WI38 (cell line): ENCODE results near the gene C2CD4A.

Experiments used
- H3K4me3 ChIP-seq: 2 replicates; pipeline ENCODE4 v1.5.1; 2011; ENCODE audit warnings: low read depth, mild to moderate bottlenecking, control low read depth, low read length
- CTCF ChIP-seq: IDR thresholded peaks from 2 replicates; pipeline ENCODE4 v1.5.1; 2012; ENCODE audit warnings: low read depth, mild to moderate bottlenecking, control low read depth, low read length

The C2CD4A gene

GRCh38 chr15:62109437-62109836, 42.7 kb downstream of the C2CD4A start:
- TF ChIP-seq CTCF, result no peak
- no peak overlapping the region for H3K4me3 ChIP-seq

GRCh38 chr15:62109982-62110851, 43.4 kb downstream of the C2CD4A start:
- TF ChIP-seq CTCF, result no peak
- H3K4me3 ChIP-seq, result no peak overlapping the region

GRCh38 chr15:62112081-62112480, 45.3 kb downstream of the C2CD4A start:
- TF ChIP-seq CTCF, result no peak
- no peak overlapping the region for H3K4me3 ChIP-seq

GRCh38 chr15:62112616-62113593, 46.1 kb downstream of the C2CD4A start:
- TF ChIP-seq CTCF, result no peak
- H3K4me3 ChIP-seq, result no peak overlapping the region

- no peak for TF ChIP-seq CTCF
These were observed 49.1 kb downstream of the C2CD4A start for GRCh38 chr15:62115847-62116246.

GRCh38 chr15:62118520-62119226, 51.9 kb downstream of the C2CD4A start:
- no peak for TF ChIP-seq CTCF
- H3K4me3 ChIP-seq, result peak overlapping the region; percentile 38

More at GRCh38 chr15:62115847-62116246, 49.1 kb downstream of the C2CD4A start:
- H3K4me3 ChIP-seq, result no peak overlapping the region
